Transverse colon (tissue), 4 donors: ENCODE results near the gene ACP4. TPM values are rescaled to one million over a fixed set of nuclear protein-coding genes. Genes with fewer than 3 reads are reported as not detected.

Experiments
- DNase-seq: peaks from one replicate; pipeline ENCODE4 v3.0.0-alpha.2; 2019
- H3K27ac ChIP-seq, 4 donors: fragments of 200-600 bp; sonication (generic); 2 replicates each; pipeline ENCODE4 v1.5.1; 2016 to 2018; ENCODE audit warnings: inconsistent platforms in 4 of 4
- H3K27me3 ChIP-seq: fragments of 200-600 bp; sonication (generic); 2 replicates; pipeline ENCODE4 v1.5.1; 2017; ENCODE audit warnings: inconsistent platforms
- H3K36me3 ChIP-seq, 4 donors: fragments of 200-600 bp; sonication (generic); 2 replicates each; pipeline ENCODE4 v1.5.1; 2017 to 2019; ENCODE audit warnings: inconsistent platforms in 4 of 4
- H3K4me1 ChIP-seq, 4 donors: fragments of 200-600 bp; sonication (generic); 2 replicates each; pipeline ENCODE4 v1.5.1; 2017 to 2020; ENCODE audit warnings: inconsistent platforms in 4 of 4
- H3K4me3 ChIP-seq, 4 donors: fragments of 200-600 bp; sonication (generic); 1 replicate in 1 of 4; 2 replicates in 3 of 4; pipeline versions ENCODE4 v1.5.1 to v1.6.1; 2017 to 2019; ENCODE audit warnings: inconsistent platforms in 4 of 4
- H3K9me3 ChIP-seq, 2 donors: fragments of 200-600 bp; sonication (generic); 2 replicates each; pipeline ENCODE4 v1.5.1; 2017 to 2019; ENCODE audit warnings: inconsistent platforms in 2 of 2
- CTCF ChIP-seq, 5 experiments: fragments of 200-600 bp in 3 of 5; fragments of 450-650 bp in 2 of 5; sonication (generic) in 3 of 5; IDR thresholded peaks; 1 replicate in 2 of 5; 2 replicates in 3 of 5; pipeline ENCODE4 v1.5.1; 2016 to 2017; ENCODE audit warnings: antibody characterized with exemption in 5 of 5, inconsistent platforms in 3 of 5, mild to moderate bottlenecking in 2 of 5, moderate library complexity in 1 of 5
- EP300 ChIP-seq: sonication (generic); formaldehyde crosslinking; IDR thresholded peaks from one replicate; pipeline ENCODE4 v1.6.1; 2017; ENCODE audit warnings: antibody characterized with exemption, low read depth
- POLR2A ChIP-seq: fragments of 450-650 bp; IDR thresholded peaks from one replicate; pipeline ENCODE4 v1.6.1; 2016; ENCODE audit warnings: antibody characterized with exemption, mild to moderate bottlenecking, moderate library complexity
- POLR2AphosphoS5 ChIP-seq, 3 donors: sonication (generic); formaldehyde crosslinking; IDR thresholded peaks; one replicate each; pipeline ENCODE4 v1.6.1; 2016; ENCODE audit warnings: antibody characterized with exemption in 3 of 3
- WGBS, 2 donors: methylation state at CpG; one replicate each; pipeline ENCODE4 v1.1.5; 2018; ENCODE audit warnings: low coverage in 1 of 2; 5-methylcytosine and 5-hydroxymethylcytosine counted together
- in situ Hi-C, 4 donors: fragments of 200-750 bp; cut with MboI; loops; one replicate each; pipeline versions ENCODE4 v1.15.0 to v1.15.1; 2017; ENCODE audit warnings: low sequenced_read_pairs in 3 of 4, low pct_ligation_motif_present in 1 of 4, low pct_unique_long_range_greater_than_20kb in 1 of 4
- intact Hi-C: fragments of 100-400 bp; cut with DNase I; formaldehyde crosslinking; loops from one replicate; pipeline ENCODE4 v1.15.1; 2023; ENCODE audit warnings: low total_unique reads
- total RNA-seq, 4 donors: library from RNA; depleted of rRNA; stranded (reverse); fragments of >200 nt; gene quantifications; one replicate each; pipeline ENCODE4 v1.1.0, GENCODE V29; 2016

ACP4 gene
- total RNA-seq, 4 donors from 2014 or later = not detected

DNA sequence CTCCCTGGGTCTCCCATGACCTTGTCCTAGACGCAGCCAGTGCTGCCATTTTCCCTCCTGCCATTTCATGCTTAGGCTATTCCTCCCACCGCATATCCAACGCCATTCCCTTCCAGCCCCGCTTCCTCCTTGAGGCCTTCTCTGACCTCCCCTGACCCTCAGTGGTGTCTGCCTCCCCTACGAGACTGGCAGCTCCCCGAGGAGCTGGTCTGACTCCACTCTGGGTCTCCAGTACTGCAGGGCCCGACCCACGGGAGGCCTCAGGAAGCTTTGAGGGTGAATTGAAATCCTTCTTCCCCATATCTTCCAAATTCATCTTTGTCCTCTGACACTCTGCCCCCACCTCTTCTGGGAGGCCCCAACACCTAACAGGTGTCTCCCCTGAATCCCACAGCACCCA lies 42.5 kb downstream of the ACP4 start:
- Histone ChIP-seq H3K9me3 (no peaks in the 10 kb centered on the region), H3K27ac (no peak overlapping the region), H3K36me3 (no peaks in the 10 kb centered on the region), H3K4me3 (no peak overlapping the region), H3K27me3 (peaks cover 25% of the 10 kb centered on the region), H3K4me1 (peaks cover 0 to 23% (median 18%) of the 10 kb centered on the region in 4 donors)
- in situ Hi-C loops (no loop called here), intact Hi-C loops (no loop called here)
- no peak for DNase-seq
- WGBS, 2 donors = 80 to 91% methylated on average over 5 to 8 of the region's 8 CpGs
- no peak for TF ChIP-seq CTCF (IDR thresholded peaks at IDR 0.05)
- no peak for TF ChIP-seq POLR2AphosphoS5 (IDR thresholded peaks at IDR 0.05)
- no peak for TF ChIP-seq EP300
- no peak for TF ChIP-seq POLR2A

GRCh38 chr19:50833117-50833801 lies 43.0 kb downstream of the ACP4 start, which contains the start of gene KLK15:
KLK15 (minus strand) TSS chr19:50833574; CDS start chr19:50831492, 2,082 bp downstream.
- Histone ChIP-seq H3K36me3 (no peaks in the 10 kb centered on the region), H3K4me1 (peaks cover 0 to 23% (median 18%) of the 10 kb centered on the region in 4 donors), H3K4me3 (no peak within 1 kb of the TSS), H3K27ac (no peak within 1 kb of the TSS), H3K27me3 (peaks cover 25% of the 10 kb centered on the region), H3K9me3 (no peaks in the 10 kb centered on the region)
- TF ChIP-seq POLR2AphosphoS5 (IDR thresholded peaks at IDR 0.05) (no peak), CTCF (IDR thresholded peaks at IDR 0.05) (no peak), POLR2A (no peak), EP300 (no peak)
- intact Hi-C loops (no loop called here), in situ Hi-C loops (no loop called here)
- WGBS, 2 donors = 56 to 76% methylated on average over 3 to 8 of the region's 8 CpGs
- DNase-seq = no peak

GRCh38 chr19:50833802-50834167 lies 43.6 kb downstream of the ACP4 start:
- Histone ChIP-seq H3K4me3 (no peak overlapping the region), H3K36me3 (no peaks in the 10 kb centered on the region), H3K27ac (no peak overlapping the region), H3K27me3 (peaks cover 25% of the 10 kb centered on the region), H3K4me1 (peaks cover 0 to 23% (median 18%) of the 10 kb centered on the region in 4 donors), H3K9me3 (no peaks in the 10 kb centered on the region)
- in situ Hi-C loops (no loop called here), intact Hi-C loops (no loop called here)
- no peak for DNase-seq
- TF ChIP-seq POLR2AphosphoS5 (IDR thresholded peaks at IDR 0.05) (no peak), EP300 (no peak), CTCF (IDR thresholded peaks at IDR 0.05) (no peak), POLR2A (no peak)
- 90 to 96% methylated on average over 6 of the region's 6 CpGs for WGBS, 2 donors

DNA sequence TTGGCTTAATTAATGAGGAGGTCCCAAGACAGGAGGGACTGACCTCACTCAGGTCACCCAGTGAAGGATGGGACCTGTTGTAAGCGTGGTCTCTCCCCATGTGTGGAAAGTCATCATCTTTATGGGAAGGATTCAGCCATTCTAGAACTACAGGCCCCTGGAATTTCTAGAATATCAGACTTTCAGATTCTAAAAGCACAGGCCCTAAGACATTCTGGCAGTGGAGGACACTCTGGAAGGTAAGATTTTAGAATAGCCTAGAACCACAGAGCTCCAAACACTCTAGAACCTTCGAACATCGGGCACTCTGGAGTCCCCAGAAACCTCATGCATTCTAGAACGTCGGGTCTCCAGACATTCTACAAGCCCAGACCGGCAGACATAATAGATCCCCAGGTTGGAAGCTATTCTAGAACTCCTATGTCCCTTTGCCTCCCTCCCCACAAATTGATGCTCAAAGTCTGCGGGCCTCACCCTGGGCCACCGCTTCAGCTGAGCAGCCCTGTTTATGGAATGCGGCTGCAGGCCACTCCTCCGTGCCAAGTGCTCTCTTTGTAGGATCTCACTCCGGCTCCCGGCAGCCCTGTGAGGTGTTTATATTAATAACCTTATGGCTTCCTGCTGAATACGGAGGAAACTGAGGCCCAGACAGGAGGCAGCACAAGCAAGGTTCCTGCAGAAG lies 45.0 kb downstream of the ACP4 start:
- no peaks in the 10 kb centered on the region for H3K36me3 ChIP-seq
- peak; percentile 54 for DNase-seq
- peaks cover 25% of the 10 kb centered on the region for H3K27me3 ChIP-seq
- TF ChIP-seq CTCF (IDR thresholded peaks at IDR 0.05) (no peak), POLR2AphosphoS5 (IDR thresholded peaks at IDR 0.05) (no peak), EP300 (no peak), POLR2A (no peak)
- H3K4me3 ChIP-seq = peak overlapping the region; percentile 31 to 67 (median 44)
- in situ Hi-C loops (no loop called here), intact Hi-C loops (no loop called here)
- H3K27ac ChIP-seq = peak overlapping the region; percentile 56 to 73 (median 68)
- peaks cover 0 to 23% (median 18%) of the 10 kb centered on the region in 4 donors for H3K4me1 ChIP-seq
- 26% methylated on average over 13 of the region's 13 CpGs; no CpG with 5 or more reads in 1 of the 2 donors for WGBS, 2 donors
- no peaks in the 10 kb centered on the region for H3K9me3 ChIP-seq
